ENCODE data around the gene ARMC12.

The ARMC12 gene

GRCh38 chr6:35786810-35787209 is 50.0 kb downstream of the ARMC12 start:
- H3K27ac Mint-ChIP-seq = no peak overlapping the region
- H3K4me3 Mint-ChIP-seq = no peak overlapping the region
- no peaks in the 10 kb centered on the region for H3K36me3 Mint-ChIP-seq
- no peaks in the 10 kb centered on the region for H3K9me3 Mint-ChIP-seq
- DNase-seq (ENCODE audit: low spot score in 2 of 2) = no peak
- H3K4me1 Mint-ChIP-seq = no peaks in the 10 kb centered on the region
- peaks cover 28% of the 10 kb centered on the region for H3K27me3 Mint-ChIP-seq
- no peak for ATAC-seq (ENCODE audit: low read depth)

GRCh38 chr6:35787266-35788218 is 50.7 kb downstream of the ARMC12 start:
- Mint-ChIP-seq H3K27me3 (peaks cover 24% of the 10 kb centered on the region), H3K36me3 (no peaks in the 10 kb centered on the region), H3K4me1 (no peaks in the 10 kb centered on the region), H3K27ac (no peak overlapping the region), H3K9me3 (no peaks in the 10 kb centered on the region), H3K4me3 (no peak overlapping the region)
- ATAC-seq (ENCODE audit: low read depth) (no peak), DNase-seq (ENCODE audit: low spot score in 2 of 2) (no peak)

- no peak overlapping the region for H3K4me3 Mint-ChIP-seq
- no peaks in the 10 kb centered on the region for H3K4me1 Mint-ChIP-seq
- no peaks in the 10 kb centered on the region for H3K36me3 Mint-ChIP-seq
- H3K9me3 Mint-ChIP-seq = peaks cover 2% of the 10 kb centered on the region
- DNase-seq (ENCODE audit: low spot score in 2 of 2) (no peak), ATAC-seq (ENCODE audit: low read depth) (no peak)
- H3K27ac Mint-ChIP-seq = no peak overlapping the region
- peaks cover 26% of the 10 kb centered on the region for H3K27me3 Mint-ChIP-seq
Observed at GRCh38 chr6:35788423-35788982, 51.7 kb downstream of the ARMC12 start.

GRCh38 chr6:35790683-35791082 is 53.9 kb downstream of the ARMC12 start:
- Mint-ChIP-seq H3K9me3 (peaks cover 2% of the 10 kb centered on the region), H3K4me3 (no peak overlapping the region), H3K4me1 (no peaks in the 10 kb centered on the region), H3K36me3 (no peaks in the 10 kb centered on the region), H3K27me3 (peaks cover 21% of the 10 kb centered on the region), H3K27ac (no peak overlapping the region)
- no peak for ATAC-seq (ENCODE audit: low read depth)
- DNase-seq (ENCODE audit: low spot score in 2 of 2) = no peak

GRCh38 chr6:35794536-35795452 is 58.0 kb downstream of the ARMC12 start:
- Mint-ChIP-seq H3K4me3 (no peak overlapping the region), H3K36me3 (no peaks in the 10 kb centered on the region), H3K9me3 (peaks cover 2% of the 10 kb centered on the region), H3K27ac (no peak overlapping the region), H3K27me3 (peaks cover 8% of the 10 kb centered on the region), H3K4me1 (no peaks in the 10 kb centered on the region)
- DNase-seq (ENCODE audit: low spot score in 2 of 2) (no peak), ATAC-seq (ENCODE audit: low read depth) (no peak)

GRCh38 chr6:35795453-35796071 is 58.7 kb downstream of the ARMC12 start:
- DNase-seq (ENCODE audit: low spot score in 2 of 2) (no peak), ATAC-seq (ENCODE audit: low read depth) (no peak)
- H3K27me3 Mint-ChIP-seq = peaks cover 6% of the 10 kb centered on the region
- no peak overlapping the region for H3K27ac Mint-ChIP-seq
- H3K36me3 Mint-ChIP-seq = no peaks in the 10 kb centered on the region
- no peaks in the 10 kb centered on the region for H3K4me1 Mint-ChIP-seq
- no peak overlapping the region for H3K4me3 Mint-ChIP-seq
- peaks cover 2% of the 10 kb centered on the region for H3K9me3 Mint-ChIP-seq

GRCh38 chr6:35796236-35796635 is 59.4 kb downstream of the ARMC12 start:
- Mint-ChIP-seq H3K4me3 (no peak overlapping the region), H3K9me3 (peaks cover 2% of the 10 kb centered on the region), H3K27me3 (peaks cover 6% of the 10 kb centered on the region), H3K27ac (no peak overlapping the region), H3K36me3 (no peaks in the 10 kb centered on the region), H3K4me1 (no peaks in the 10 kb centered on the region)
- ATAC-seq (ENCODE audit: low read depth) = no peak
- no peak for DNase-seq (ENCODE audit: low spot score in 2 of 2)

- Mint-ChIP-seq H3K27me3 (peaks cover 5% of the 10 kb centered on the region), H3K27ac (no peak overlapping the region), H3K4me3 (no peak overlapping the region), H3K9me3 (no peaks in the 10 kb centered on the region), H3K36me3 (no peaks in the 10 kb centered on the region), H3K4me1 (no peaks in the 10 kb centered on the region)
- ATAC-seq (ENCODE audit: low read depth) (no peak), DNase-seq (ENCODE audit: low spot score in 2 of 2) (no peak)
Observed at GRCh38 chr6:35797837-35798526, 61.1 kb downstream of the ARMC12 start.
